HuH-7.5 (cell line): ENCODE measurements around the gene HSBP1L1.

Source experiments
- DNase-seq: peaks from one replicate; pipeline ENCODE4 v3.0.0; 2011; ENCODE audit warnings: low spot score

HSBP1L1 gene

DNA sequence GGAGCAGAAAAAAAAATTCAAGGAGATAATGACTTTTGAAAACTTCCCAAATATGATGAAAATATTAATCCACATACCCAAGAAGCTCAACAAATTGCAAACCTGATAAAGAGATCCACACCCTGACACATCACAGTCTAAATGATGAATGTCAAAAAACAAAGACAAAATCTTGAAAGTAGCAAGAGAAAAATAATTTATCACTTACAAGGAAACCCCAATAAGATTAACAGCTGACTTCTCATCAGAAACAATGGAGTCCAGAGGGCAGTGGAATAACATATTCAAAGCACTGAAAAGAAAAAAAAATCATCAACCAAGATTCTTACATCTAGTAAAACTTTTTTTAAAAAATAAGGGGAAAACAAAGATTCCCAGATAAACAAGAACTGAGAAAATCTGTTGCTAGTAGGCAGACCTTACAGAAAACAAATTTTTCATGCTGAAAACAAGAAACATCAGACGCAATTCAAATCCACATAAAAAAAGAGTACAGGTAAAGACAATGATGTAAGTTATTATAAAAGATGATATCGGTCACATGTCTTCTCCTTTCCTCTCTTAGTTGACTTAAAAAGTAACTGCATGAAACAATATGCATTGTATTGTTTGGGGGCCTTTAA, 34.3 kb upstream of the HSBP1L1 start:
- DNase-seq, result no peak

DNA sequence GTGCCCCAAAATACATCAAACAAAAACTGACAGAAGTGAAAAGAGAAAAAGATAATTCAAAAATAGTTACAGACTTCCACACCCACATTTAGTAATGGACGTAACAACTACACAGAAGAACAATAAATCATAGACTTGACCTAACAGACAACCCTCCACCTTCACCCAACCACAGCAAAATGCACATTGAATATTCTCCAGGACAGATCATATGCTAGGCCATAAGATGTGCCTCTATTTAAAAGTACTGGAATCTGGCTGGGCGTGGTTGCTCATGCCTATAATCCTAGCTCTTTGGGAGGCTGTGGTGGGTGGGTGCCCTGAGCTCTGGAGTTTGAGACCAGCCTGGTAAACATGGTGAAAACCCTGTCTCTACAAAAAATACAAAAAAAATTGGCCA, 33.0 kb upstream of the HSBP1L1 start:
- DNase-seq, result no peak

DNA sequence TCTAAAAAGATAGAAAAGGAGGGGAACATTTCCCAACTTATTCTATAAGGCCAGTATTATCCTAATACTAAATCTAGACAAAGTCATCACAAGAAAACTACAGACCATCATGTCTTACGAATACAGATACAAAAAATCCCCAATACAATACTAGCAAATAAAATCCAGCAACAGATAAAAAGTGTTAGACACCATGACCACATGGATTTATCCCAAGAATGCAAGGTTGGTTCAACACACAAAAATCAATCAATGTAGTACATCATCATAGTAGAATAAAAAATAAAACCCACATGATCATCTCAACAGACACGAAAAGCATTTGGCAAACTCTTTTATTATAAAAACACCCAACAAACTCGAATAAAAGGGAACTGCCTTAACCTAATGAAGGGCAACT, 31.5 kb upstream of the HSBP1L1 start:
- no peak for DNase-seq

GRCh38 chr18:79933765-79934164, 30.7 kb upstream of the HSBP1L1 start:
- DNase-seq, result no peak

DNA sequence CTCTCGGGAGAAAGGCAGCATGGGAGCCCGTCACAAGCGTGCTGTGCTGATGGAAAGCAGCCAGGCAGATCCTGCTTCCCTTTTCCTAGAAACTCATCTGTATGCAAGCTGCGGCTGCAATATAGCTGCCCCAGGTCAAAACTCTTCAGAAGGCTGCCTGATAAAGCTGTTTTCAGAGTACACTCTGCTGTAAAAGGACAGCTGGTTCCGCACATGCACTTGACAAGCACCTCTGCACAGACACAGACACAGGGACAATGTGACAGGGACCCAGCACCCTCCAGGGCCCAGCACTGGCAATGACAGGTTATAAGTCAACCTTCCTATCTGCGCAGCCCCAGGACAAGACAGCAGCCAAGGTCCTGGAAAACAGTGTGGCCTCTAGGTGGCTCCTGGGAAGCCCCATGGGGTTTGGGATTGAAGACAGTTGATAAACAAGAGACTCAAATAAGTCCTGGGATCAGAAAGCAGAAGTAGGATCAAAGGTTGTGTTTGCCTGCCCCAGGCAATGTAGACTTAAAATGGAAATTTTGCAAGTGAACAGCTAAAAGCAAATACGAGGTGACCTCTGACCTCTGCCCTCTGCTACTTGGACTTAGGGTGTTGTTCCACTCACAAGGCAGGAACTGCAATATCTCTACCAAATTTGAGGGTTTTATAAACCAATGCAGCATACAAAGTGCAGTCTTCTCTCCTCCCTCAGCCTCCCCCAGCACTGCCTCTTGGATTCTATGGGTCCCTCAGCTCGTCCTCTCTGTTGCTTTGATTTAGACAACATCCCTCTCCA, 29.9 kb upstream of the HSBP1L1 start:
- DNase-seq, result peak; percentile 69

- no peak for DNase-seq
These were observed 29.4 kb upstream of the HSBP1L1 start for GRCh38 chr18:79935098-79935480.

- DNase-seq, result no peak
These were observed 28.9 kb upstream of the HSBP1L1 start for GRCh38 chr18:79935499-79935898.

DNA sequence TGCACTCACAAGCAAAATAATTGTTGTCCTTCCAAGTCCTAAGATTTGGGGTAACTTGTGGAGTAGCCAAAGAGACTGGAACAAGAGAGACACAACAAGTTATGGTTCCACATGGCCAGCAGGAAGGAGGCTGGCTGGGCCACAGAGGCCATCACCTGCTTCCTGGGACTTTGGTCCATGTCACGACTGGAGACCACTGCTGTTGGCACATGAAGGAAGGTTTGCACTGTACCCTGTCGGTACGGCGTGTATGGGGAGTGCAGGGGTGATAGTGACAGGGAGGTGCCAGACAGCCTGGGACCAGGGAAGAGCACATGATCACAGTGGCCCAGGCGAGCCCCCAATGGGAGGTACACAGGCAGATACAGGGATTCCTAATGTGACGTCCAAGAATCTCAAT, 28.5 kb upstream of the HSBP1L1 start:
- DNase-seq, result no peak

DNA sequence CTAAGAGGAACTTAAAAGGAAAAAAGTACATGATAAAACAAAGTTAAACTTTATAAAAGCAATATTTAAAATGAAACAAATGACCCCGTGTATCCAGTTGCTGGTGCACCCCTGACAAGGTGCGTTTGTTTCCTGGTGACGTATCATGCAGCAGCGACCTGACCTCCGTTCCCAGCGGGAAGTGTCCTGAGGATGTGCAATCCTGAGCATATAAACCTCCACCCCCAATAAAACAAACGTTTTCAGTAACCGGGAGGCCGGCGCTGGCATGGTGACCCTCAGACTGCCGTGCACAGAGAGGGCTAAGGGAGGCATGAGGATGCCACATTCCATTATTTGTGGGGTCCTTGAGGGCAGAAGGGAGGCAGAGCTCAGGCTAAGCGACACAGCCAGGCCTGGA, 27.8 kb upstream of the HSBP1L1 start:
- no peak for DNase-seq

DNA sequence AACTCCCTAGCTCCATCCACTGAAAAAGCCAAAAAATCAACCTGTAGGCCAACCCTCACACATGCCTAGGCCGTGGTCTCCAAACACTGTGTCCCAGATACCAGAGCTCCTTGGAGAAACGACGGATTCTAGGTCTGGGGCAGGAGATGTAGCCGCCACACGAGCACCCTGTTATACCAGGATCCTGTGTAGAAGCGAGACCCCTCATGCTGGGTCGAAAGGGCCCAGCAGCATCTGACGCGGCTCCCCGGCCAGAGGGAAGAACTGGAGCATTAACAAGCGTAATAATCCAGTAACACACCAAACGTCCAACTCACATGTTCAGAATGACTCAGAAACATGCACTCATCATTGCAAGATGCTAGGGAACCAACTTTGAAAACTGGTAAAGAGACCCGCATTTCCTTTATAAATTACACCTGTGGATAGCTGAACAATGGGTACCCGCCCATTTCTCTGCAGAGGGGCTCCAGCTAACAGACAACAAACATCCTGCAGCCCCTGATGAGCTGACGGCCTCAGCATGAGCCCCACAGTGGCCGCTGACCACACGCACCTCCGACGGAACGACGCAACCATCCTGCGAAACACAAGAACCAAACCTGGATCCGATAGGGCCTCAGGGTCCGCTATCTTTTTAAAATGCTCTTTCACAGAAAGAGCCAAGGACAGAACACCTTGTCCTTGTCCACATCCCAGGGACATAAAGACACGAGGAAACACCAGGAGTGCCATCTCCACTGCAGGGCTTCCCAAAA, 27.2 kb upstream of the HSBP1L1 start:
- no peak for DNase-seq

DNA sequence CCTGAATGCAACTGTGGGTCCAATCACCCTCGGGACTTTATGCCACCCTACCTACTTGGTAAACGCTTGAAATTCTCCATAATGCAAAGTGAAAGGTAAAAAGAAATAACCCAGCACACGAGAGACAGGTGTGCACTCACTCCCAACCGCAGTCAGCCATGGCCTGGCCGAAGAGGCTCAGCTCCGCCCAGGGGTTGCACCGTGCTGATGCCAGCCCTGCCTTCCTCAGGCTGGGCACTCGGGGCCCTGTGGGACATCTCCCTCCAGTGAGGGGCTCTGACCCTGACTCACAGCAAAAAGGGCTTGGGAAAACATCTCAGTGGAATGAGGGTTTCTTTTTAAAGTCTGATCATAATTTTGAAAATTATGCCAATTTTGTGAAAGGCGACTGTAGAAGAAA, 26.2 kb upstream of the HSBP1L1 start:
- no peak for DNase-seq

DNA sequence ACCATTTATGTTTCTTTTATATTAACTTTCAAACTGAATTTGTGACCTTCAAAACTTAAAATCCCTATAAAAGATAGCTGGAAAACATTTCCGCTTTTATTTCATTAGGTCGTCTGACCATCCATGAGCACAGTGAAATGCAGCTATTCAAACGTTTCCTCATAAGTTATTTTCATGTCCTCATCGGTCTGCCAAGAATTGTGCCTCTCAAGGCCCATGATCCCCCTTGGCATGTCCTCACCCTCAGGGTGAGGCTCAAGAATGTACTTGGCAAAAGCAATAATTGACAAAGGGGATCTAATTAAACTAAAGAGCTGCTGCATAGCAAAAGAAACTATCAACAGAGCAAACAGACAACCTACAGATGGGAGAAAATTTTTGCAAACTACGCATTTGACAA, 25.3 kb upstream of the HSBP1L1 start:
- no peak for DNase-seq

DNA sequence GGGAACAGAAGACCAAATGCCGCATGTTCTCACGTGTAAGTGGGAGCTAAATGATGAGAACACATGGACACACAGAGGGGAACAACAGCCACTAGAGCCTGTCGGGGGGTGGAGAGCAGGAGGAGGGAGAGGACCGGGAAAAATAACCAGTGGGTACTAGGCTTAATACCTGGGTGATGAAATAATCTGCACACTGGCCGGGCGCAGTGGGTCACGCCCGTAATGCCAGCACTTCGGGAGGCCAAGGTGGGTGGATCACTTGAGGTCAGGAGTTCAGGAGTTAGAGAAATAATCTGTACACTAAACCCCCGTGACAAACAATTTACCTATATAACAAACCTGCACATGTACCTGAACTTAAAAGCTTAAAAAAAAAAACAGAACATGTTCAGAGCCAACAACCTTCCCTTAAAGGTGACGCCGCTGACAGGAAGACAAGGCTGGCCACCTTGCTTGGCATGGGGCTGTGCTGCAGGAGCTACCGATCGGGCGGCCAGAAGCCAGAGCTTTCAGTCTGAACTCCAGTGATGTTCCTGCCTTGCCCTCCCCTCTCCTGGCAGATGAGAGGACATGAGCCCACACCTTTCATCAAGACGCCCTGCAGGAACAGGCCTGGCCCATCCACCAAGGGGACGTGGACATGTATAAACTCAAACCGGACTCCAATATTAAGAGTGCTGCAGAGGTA, 24.2 kb upstream of the HSBP1L1 start:
- no peak for DNase-seq

DNA sequence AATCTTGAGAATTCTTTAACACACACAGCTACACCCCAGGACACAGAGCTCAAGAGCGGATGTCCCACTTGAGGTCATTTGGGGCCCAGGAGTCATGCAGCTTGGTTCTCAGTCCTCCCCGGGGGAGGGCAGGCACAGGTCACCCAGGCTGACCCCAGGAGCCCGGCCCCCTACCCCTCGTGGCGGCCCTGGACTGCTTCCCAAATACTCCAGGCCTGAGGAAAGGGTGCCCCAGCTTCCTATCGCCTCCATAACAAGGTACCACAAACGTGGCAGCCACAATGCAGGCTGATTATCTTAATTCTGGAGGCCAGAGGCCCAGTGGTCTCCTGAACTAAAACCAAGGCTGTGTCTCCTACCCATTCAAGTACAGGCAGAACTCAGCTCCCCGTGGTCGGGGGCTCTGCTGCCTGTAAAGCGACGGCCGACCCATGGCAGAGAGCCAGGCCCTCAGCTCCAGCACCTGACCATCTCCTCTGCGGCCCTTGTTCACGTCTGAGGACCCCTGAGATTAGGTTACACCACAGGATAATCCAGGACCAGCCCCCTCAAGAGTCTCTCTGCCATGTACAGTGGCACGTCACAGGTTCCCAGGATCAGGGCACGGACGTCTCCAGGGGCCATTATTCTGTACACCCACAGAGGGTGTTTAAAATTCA, 23.5 kb upstream of the HSBP1L1 start:
- no peak for DNase-seq

DNA sequence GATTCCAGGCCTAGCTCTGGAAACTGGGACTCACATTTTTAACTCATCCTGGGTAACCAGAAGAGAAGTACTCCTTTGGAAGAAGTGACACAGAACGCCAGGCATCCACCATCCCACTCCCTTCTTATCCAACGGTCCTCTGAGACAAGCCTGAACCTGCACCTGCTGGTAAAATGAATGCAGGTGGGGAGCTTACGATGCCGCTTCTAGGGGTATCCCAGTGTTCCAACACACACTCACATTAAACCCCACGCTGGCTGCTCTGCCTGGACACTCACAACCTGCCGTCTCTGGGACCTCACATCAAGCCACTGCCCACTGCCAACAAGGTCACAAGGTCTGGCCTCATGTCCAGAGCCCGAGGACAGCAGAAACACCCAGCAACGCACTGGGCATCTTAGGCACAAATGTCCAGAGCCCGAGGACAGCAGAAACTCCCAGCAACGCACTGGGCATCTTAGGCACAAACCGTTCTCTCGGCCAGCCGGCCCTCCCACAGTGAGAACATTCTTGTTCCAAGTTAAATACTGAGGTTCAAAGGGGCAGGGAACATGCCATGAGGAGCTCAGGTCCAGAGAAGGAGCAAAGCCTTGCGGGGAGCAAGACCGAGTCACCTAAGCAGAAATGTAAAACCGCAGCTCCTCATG, 22.8 kb upstream of the HSBP1L1 start:
- DNase-seq, result no peak

GRCh38 chr18:79942211-79942610, 22.2 kb upstream of the HSBP1L1 start:
- no peak for DNase-seq

DNA sequence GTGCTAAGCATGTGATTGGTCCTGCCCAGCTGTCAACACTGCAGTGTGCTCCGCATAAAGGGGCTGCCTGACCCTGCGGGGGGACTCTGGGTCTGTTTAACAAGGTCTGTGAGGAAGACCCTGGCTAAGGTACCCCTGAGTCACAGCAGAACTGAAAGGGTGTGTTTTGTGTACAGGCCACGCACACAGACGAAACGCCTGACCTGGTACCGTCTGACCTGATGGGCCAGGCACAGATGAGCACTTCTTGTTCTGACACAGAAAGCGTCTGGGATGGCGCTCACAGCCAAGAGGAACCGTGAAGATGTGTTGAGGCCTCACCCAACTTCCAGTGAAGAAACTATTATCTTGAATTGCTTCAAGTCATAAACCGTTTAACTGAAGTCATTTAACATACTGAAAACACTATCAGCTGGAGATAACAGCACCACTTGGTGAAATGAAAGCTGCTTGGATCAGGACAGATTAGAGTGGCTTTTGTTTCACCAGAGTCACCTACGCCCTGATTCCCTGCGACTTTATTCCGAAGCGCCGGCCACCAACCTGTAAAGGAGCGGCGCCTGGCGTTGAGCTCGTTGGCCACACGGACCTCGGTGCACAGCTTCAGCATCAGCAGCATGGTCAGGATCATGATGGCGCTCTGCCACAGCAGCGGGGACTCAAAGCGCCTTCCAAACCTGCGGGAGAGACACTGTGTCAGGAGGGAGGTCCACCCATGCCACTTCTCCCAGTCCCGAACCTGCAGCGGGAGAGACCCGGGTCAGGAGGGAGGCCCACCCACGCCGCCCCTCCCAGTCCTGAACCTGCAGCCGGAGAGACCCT, 21.4 kb upstream of the HSBP1L1 start:
- DNase-seq, result no peak

DNA sequence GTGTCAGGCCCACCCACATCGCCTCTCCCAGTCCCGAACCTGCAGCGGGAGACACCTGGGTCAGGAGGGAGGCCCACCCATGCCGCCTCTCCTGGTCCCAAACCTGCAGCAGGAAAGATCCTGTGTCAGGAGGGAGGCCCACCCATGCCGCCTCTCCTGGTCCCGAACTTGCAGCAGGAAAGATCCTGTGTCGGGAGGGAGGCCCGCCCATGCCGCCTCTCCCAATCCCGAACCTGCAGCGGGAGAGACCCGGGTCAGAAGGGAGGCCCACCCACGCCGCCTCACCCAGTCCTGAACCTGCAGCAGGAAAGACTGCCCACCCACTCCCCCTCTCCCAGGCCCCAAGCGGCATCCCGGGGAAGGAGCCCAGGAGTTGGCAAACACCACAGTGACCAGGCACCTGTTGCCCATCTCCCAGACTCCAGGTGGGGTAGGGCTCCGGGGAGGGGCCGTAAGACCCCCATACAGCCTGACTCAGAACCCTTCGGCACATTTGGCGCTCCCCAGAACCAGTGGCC, 20.8 kb upstream of the HSBP1L1 start:
- no peak for DNase-seq

GRCh38 chr18:79944126-79944731, 20.2 kb upstream of the HSBP1L1 start:
- no peak for DNase-seq

GRCh38 chr18:79944746-79945117, 19.7 kb upstream of the HSBP1L1 start:
- DNase-seq, result no peak
